Progenitor cell of endocrine pancreas (in vitro differentiated cells): ENCODE data around the gene CAPN11. TPM values are rescaled to one million over a fixed set of nuclear protein-coding genes. Genes with fewer than 3 reads are reported as not detected.

Source experiments
- DNase-seq: peaks from one replicate; pipeline ENCODE4 v3.0.0; 2021; ENCODE audit warnings: low spot score; ENCODE audit not compliant: unreplicated experiment
- H3K27ac Mint-ChIP-seq: 2 replicates; pipeline ENCODE4 v1.8.0; 2021; ENCODE audit warnings: mild to moderate bottlenecking, moderate library complexity, mixed read lengths
- H3K27me3 Mint-ChIP-seq: 2 replicates; pipeline ENCODE4 v1.8.0; 2021; ENCODE audit warnings: mixed read lengths
- H3K36me3 Mint-ChIP-seq: 2 replicates; pipeline ENCODE4 v1.8.0; 2022; ENCODE audit warnings: mixed read lengths; ENCODE audit not compliant: insufficient read depth
- H3K4me1 Mint-ChIP-seq: 2 replicates; pipeline ENCODE4 v1.8.0; 2021; ENCODE audit warnings: low read depth, mixed read lengths
- H3K4me3 Mint-ChIP-seq: 2 replicates; pipeline ENCODE4 v1.8.0; 2021; ENCODE audit warnings: low read depth, mild to moderate bottlenecking, moderate library complexity, mixed read lengths
- H3K9me3 Mint-ChIP-seq: 2 replicates; pipeline ENCODE4 v1.8.0; 2021; ENCODE audit warnings: low read depth, mixed read lengths
- CTCF ChIP-seq: fragments of 200-600 bp; sonication (generic); IDR thresholded peaks from one replicate; pipeline ENCODE4 v1.5.0; 2021; ENCODE audit warnings: antibody characterized with exemption, mild to moderate bottlenecking; ENCODE audit not compliant: unreplicated experiment
- total RNA-seq: library from RNA; stranded (reverse); gene quantifications from 2 replicates; pipeline ENCODE4 v1.2.1, GENCODE V29; 2021

Gene CAPN11
- total RNA-seq, 1 donor from 2014 or later = not detected

GRCh38 chr6:44133003-44133931 is 25.4 kb upstream of the CAPN11 start:
- Mint-ChIP-seq H3K27ac (peak overlapping the region; percentile 79), H3K9me3 (no peaks in the 10 kb centered on the region), H3K27me3 (no peaks in the 10 kb centered on the region), H3K36me3 (peaks cover 6% of the 10 kb centered on the region), H3K4me1 (peaks cover 12% of the 10 kb centered on the region), H3K4me3 (no peak overlapping the region)
- DNase-seq = no peak
- TF ChIP-seq CTCF = no peak

DNA sequence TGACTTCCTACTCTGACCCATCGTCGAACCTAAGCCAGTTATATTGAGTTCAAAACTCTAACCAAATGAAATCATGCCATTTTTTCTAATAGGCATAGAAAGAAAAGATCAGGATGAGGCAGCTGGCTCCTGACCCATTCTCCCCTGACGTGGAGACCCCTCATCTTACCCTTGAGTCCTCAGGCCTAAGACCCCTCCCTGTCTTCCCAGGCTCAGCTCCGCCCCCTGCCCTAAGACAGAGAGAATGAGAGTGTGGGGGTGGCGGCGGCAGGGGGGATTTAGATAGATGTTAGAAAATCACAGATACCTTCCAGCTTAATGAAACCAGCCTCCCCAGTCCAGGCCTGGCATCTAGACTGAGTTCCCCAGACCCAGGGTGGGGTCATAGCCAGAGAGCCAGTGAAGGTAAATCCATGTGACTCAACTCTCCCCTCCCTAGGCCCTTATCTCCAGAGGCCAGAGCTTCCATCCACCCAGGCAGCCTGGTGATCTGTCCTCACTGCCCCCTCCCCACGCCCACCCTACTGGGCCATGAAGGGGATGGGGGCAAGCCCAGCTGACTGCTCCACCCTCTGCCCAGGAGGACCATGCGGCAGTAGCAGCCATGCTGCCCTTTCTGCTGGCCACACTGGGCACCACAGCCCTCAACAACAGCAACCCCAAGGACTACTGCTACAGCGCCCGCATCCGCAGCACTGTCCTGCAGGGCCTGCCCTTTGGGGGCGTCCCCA is 24.5 kb upstream of the CAPN11 start:
- H3K36me3 Mint-ChIP-seq = peaks cover 6% of the 10 kb centered on the region
- no peaks in the 10 kb centered on the region for H3K27me3 Mint-ChIP-seq
- H3K27ac Mint-ChIP-seq = peak overlapping the region; percentile 15
- TF ChIP-seq CTCF = no peak
- no peaks in the 10 kb centered on the region for H3K9me3 Mint-ChIP-seq
- H3K4me1 Mint-ChIP-seq = peaks cover 11% of the 10 kb centered on the region
- no peak for DNase-seq
- H3K4me3 Mint-ChIP-seq = no peak overlapping the region

DNA sequence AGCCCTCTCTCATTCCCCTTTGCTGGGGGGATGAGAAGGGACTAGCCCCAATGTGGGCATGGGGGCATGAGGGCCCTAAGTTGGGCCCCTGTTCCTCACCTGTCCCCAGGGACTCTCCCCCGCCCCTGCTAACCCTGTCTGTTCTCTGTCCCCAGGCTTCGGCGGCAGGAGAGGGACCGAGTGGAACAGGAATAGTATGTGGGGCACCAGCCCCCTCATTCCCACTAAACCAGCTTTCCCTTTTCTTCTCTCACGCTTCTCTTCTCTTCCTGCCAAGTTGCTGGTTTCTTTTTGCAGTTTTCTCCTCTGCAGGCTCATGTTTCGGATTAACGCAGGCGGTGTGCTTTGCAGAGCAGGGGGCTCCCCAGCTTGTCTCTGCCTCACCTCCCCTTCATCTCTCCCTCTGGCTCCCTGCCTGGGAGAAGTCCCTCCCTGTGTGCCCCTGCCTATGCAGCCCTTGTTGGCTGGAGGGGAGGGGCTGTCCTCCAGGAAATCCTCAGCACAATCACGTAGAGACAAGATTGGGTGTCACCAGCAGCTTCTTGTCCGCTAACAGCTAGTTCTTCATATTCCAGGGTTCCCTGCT is 23.4 kb upstream of the CAPN11 start:
- H3K36me3 Mint-ChIP-seq = peaks cover 8% of the 10 kb centered on the region
- H3K27ac Mint-ChIP-seq = no peak overlapping the region
- no peak for DNase-seq
- H3K4me1 Mint-ChIP-seq = peaks cover 11% of the 10 kb centered on the region
- no peaks in the 10 kb centered on the region for H3K27me3 Mint-ChIP-seq
- H3K9me3 Mint-ChIP-seq = no peaks in the 10 kb centered on the region
- H3K4me3 Mint-ChIP-seq = no peak overlapping the region
- TF ChIP-seq CTCF = no peak

DNA sequence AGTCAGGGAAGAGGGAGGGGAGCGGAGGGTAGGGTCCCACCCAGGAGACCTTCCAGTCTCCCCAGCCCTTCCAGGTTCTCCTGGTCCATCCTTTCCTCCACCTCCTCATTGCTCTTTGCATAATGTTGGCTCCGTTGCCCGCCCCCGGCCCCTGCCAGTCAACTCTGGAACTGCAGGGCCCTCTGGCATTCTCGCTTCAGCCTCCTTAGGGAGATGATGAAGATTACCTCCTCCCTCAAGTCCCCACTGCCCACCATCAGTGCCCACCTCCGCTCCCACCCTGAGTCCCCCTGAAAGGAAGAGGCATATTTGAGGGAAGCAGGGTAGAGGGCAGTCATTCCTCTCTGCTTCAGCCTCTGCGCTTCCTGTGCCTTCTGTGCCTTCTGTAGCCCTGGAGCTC is 22.7 kb upstream of the CAPN11 start:
- Mint-ChIP-seq H3K27ac (no peak overlapping the region), H3K27me3 (no peaks in the 10 kb centered on the region), H3K36me3 (peaks cover 12% of the 10 kb centered on the region), H3K9me3 (no peaks in the 10 kb centered on the region), H3K4me3 (no peak overlapping the region), H3K4me1 (peaks cover 11% of the 10 kb centered on the region)
- no peak for TF ChIP-seq CTCF
- DNase-seq = no peak

DNA sequence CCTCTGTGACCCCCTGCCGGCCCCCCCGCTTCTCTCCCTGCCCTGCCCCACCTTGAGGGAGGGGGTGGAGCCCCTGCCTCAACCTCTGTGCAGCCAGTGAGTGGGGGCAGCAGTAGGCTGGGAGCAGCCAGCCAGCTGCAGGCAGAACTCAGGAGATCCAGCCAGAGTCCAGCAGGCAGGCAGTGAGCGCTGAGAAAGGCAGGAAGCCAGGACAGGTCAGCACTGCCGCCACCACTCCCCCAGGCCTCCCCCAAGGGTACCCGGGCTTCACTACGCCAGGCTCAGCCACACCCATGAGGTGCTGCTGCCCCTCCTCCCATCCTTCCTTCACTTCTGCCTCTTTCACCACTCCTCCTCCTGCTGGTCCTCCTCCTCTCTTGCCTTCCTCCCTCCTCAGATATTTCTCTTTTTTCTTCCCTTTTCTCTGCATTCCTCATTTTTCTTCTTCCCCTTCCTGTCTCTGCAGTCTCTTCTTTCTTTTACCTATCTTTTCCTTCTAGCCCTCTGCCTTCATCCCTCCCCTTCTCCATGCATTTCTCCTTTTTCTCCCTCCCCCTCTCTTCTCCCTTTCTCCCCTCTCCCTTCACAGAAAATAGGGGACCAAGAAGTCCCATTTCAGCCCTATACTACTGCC is 19.8 kb upstream of the CAPN11 start:
- no peak overlapping the region for H3K4me3 Mint-ChIP-seq
- H3K4me1 Mint-ChIP-seq = peaks cover 2% of the 10 kb centered on the region
- TF ChIP-seq CTCF = no peak
- no peak for DNase-seq
- H3K27ac Mint-ChIP-seq = no peak overlapping the region
- no peaks in the 10 kb centered on the region for H3K9me3 Mint-ChIP-seq
- H3K36me3 Mint-ChIP-seq = peaks cover 16% of the 10 kb centered on the region
- H3K27me3 Mint-ChIP-seq = no peaks in the 10 kb centered on the region
